Stimulated activated CD8-positive, alpha-beta memory T cell treated with anti-CD3 and anti-CD28 coated beads, Interleukin-15, amount 100 ng/mL, for 24 hours (primary cell): ENCODE measurements around the gene ZNF618.

Experiments used
- DNase-seq: peaks from one replicate; pipeline ENCODE4 v3.0.0-alpha.2; 2020; ENCODE audit warnings: low read depth

Gene ZNF618

GRCh38 chr9:113912816-113913215, 36.7 kb downstream of the ZNF618 start:
- no peak for DNase-seq

DNA sequence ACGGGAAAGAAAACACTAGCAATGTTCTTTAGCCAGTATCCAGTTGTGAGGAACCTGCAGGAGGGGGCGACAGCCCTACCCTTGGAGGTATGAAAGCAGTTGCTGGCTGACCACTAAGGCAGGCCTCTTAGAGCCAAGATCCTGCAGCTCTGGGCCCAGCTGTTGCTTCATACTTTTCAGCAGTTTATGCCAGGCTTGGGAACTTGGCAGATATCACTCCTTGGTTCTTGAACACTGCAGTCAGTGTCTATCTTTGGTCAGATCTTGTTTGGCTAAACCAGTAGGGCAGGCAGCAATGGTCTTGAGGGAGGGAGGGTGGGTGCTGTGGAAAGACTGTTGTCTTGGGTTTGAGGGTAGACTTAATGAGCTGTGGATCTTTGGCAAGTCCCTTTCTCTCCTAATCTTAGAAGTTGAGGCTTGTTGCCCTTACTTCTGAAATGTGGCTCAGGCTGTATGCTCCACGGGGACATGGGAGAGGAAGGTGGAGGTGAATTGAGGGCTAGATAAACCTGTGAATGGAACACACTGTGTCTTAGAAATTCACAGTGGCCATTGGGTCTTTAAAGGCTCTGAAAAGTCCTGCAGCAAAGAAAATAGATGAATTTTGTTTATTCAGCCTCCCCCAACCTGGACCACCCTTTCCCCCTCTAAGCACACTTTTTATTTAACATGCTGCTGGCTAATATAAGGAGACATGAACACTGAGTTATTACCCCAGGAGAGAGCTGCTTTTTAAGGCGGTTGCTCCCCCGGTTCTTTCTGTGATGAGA, 37.5 kb downstream of the ZNF618 start:
- no peak for DNase-seq

DNA sequence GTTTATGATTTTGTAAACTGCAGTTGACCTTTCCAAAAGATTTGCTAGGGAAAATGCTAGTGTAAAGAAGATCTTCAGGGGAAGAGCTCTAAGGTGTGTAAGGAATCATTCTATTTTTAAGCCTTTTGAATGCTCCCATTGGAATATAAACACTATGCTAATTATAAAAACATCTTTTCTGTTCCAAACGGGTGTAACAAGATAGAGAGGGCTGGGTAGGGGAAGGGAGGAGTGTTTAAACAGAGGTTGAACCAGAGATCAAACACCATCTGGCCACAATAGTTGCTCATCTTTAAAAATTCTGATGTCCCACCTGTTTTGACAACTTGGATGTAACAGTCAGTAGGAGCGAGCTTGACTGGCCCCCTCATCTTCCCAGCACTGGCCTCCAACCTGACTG, 38.4 kb downstream of the ZNF618 start:
- DNase-seq: no peak

GRCh38 chr9:113915817-113916434, 39.8 kb downstream of the ZNF618 start:
- DNase-seq: no peak

- no peak for DNase-seq
Measured at GRCh38 chr9:113916931-113917330, 40.8 kb downstream of the ZNF618 start.

- DNase-seq: no peak
Measured at GRCh38 chr9:113918697-113919350, 42.7 kb downstream of the ZNF618 start.

DNA sequence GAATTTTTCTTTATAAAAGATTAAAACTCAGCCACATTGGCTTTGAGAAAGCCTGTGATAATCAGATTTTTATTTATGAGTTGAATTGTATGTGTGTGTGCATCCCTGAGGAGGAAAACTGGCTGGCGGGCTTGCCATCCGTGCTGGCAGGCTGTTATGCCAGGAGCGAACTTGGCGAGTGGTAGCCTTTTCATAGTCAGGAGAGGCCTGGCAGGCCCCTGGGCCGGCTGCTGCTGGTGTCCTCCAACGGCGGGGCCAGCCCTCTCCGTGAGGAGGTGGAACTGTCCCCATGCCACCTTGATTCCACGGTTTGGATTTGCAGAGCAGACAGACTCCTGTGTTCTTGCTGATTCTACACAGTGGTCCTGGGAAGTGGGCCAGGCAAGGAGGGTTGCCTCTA, 43.3 kb downstream of the ZNF618 start:
- no peak for DNase-seq

GRCh38 chr9:113919871-113920270, 43.8 kb downstream of the ZNF618 start:
- DNase-seq: no peak

GRCh38 chr9:113920872-113921271, 44.8 kb downstream of the ZNF618 start:
- no peak for DNase-seq

GRCh38 chr9:113921396-113921925, 45.4 kb downstream of the ZNF618 start:
- no peak for DNase-seq

- no peak for DNase-seq
Measured at GRCh38 chr9:113922160-113922559, 46.1 kb downstream of the ZNF618 start.

- no peak for DNase-seq
Measured at GRCh38 chr9:113926211-113926610, 50.1 kb downstream of the ZNF618 start.

GRCh38 chr9:113927277-113927676, 51.2 kb downstream of the ZNF618 start:
- no peak for DNase-seq

DNA sequence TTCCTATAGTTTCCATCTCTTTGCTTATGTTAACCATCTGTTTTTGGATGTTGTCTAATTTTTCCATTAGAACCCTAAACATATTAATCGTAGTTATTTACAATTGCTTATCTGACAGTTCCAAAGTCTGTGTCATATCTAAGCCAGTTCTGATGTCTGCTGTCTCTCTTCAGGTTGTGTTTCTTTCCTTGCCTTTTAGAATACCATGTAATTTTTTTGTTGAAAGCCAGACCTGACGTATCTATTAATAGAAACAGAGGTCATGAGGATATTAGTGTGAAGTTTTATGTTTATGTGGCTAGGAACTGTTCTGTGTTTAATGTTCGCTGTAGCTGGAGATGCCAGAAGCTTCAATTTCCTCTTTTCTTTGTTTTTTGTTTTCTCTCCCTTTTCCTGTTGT, 52.2 kb downstream of the ZNF618 start:
- DNase-seq: no peak

DNA sequence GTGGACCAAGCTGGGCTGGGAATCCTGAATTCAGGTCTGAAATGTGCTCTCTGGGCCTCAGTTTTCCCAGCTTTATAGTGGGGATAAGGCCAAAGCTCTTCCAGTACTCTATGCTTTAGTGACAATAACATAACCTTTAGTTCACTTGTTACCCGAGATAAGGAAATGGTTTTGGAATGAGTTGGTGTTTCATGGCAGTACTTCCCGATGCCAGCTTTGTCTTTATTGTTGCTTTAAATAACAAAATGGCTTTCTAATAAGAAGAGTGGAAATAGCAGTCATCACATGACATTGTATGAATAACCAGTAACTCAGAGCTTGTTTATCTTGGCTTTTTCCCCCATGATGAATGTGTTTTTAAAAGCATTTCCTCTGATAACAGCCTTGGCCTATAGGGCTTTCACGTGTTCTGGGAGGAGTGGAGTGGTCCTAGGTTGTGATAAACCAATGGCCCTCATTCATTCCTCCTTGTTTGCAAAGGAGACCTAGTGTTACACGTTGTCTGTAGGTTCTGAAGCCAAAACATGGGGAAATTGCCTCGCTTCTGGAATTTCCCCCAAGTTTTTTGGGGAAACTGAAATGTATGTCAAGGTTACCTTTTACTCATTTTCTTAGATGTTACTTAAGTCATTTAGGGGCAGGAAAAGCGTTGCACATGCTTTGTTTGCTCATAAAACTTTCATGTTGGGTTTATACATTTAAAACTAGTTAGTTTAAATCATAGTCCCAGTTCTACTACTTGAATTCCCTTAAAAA, 53.7 kb downstream of the ZNF618 start:
- DNase-seq: no peak

GRCh38 chr9:113930390-113930783, 54.3 kb downstream of the ZNF618 start:
- no peak for DNase-seq

- DNase-seq: no peak
Measured at GRCh38 chr9:113931140-113931539, 55.0 kb downstream of the ZNF618 start.

- DNase-seq: no peak
Measured at GRCh38 chr9:113931777-113932176, 55.7 kb downstream of the ZNF618 start.

- no peak for DNase-seq
Measured at GRCh38 chr9:113932906-113933584, 56.9 kb downstream of the ZNF618 start.

- no peak for DNase-seq
Measured at GRCh38 chr9:113933671-113934070, 57.6 kb downstream of the ZNF618 start.

DNA sequence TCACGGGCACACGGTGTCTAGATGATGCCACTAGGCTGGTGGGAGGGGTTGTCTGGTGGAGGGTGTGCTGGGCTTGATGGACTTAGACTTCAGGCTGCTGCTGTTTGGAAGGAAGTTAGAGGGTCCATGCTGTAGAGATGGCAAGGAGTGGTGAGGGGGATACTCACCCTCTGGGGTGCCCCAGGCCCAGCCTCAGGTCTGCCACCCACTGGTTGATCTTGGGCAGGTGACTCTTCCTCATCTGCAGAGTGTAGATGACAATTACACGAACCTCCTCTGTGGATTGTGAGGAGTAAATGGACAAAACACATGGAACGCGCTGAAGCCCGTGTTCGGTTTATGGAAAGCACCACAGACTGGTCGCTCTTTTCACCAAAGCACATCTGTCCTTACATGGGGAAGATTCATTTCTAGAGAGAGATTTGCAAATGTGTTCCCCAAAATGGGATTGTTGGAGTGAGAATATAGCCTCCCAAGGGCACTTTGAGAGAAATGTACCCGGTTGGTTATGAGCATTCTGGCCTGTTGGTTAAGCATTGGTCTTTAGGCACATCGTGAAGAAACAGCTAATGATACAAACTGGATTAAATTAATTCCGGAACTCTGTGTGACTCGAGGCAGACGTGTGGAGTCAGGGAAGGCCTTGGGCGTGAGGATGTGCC, 58.2 kb downstream of the ZNF618 start:
- no peak for DNase-seq
